HG03457 (cell line): ENCODE results near the gene MAMDC2.
"Not testable (repeated sequence)": the region's sequence is repeated elsewhere in the genome, so short reads cannot be mapped to it uniquely, and the experiment has no call there.

Experiments used
- ATAC-seq: cut with Tn5 transposase; IDR thresholded peaks from one replicate; pipeline ENCODE4 v1.9.1; 2021; ENCODE audit warnings: moderate number of reproducible peaks; ENCODE audit not compliant: unreplicated experiment

The MAMDC2 gene

DNA sequence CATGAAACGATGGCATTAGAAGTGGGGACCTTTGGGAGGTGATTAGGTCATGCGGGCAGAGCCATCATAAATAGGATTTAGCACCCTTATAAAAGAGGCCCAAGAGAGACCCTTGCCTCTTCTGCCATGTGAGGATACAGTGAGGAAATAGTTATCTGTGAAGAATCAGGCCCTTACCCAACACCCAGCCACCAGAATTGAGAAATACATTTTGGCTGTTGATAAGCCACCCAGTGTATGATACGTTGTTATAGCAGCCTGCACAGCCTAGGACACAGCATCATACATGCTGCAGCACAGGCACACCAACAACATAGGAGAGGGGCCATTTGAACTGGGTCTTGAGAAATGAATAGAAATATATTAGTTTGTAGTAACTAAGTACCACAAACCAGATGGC is 8.0 kb upstream of the MAMDC2 start:
- no peak for ATAC-seq

DNA sequence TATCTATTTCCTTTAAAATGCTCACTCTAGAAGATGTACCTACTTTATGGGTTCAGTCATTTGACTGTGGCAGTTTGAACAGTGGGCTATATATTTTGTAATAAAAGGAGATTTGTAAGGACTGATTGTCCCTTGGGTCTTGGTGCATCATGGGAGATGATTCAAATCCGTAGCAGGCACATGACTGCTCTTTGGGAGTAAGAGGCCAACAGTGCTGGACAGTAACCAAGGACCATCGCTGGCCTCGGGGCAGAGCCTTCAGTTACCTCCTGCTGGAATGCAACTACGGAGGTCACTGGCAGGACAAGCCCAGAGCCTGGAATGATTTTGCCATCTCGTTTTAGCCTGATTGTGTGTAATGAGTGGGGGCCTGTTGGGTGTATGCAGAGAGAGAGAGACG is 7.0 kb upstream of the MAMDC2 start:
- ATAC-seq = no peak

DNA sequence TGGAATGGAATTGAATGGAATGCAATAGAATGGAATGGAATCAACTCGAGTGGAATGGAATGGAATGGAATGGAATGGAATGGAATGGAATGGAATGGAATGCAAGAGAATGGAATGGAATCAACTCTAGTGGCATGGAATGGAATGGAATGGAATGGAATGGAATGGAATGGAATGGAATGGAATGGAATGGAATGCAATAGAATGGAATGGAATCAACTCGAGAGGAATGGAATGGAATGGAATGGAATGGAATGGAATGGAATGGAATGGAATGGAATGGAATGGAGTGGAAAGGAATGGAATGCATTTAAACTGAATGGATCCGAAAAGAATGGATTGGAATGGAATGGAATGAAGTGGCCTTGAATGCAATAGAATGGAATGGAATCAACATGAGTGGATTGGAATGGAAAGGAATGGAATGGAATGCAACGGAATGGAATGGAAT is 5.5 kb upstream of the MAMDC2 start:
- not testable (repeated sequence) for ATAC-seq

DNA sequence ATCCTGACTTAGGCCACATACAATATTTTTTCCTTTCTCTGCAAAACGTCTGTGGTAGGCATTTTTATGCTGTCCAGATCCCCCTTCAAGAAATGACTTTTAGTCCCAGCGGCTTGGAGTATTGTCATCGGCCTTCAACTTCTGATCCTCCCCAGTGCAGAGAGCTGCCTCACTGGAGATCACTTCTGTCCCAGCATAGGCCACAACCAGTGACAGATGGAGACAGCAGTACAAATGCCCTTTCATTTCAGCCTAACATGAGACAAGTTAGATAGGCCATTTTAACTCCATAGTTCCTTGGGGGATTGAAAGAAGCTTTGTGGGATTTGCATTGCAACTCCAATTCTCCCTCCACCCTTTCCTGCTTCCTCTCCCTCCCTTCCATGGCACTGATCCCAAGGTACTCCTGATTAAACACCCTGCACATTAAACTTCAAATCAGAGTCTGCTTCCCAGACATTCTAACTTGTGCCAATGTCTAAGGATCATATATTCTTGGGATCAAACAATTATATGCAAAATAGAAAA is 3.2 kb upstream of the MAMDC2 start:
- ATAC-seq = no peak

DNA sequence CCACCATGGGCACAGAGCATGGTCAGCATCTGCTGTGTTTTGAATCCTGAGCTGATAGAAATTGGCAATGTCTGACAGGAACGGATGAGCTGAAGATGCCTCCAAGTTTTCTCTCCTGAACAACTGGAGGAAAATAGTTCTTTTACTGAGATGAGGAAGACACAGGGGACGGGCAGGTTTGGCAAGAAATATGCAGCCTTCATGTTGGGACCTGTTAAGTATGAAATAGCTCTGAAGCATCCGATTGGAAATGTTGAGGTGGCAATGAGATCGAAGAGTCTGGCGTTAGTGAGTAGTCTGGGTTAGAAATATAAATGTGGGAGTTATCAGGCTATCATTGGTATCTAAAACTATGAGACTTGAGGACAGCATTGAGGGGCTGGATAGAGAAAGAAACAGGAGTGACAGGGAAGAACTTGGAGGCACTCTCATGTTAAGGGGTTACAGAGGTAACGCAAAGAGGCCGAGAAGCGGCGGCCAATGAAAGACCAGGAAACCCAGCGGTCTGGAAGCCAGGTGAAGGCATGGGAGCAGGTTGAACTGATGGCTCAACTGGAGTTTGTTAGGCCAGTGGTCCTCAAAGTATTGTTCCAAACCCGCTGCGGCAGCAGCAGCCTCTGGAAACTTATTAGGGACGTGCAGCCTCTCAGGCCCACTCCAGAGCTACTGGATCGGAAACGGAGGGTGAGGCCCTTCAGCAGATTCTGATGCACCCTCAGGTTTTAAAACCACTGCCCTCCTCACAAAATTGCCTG is 1.0 kb upstream of the MAMDC2 start:
- no peak for ATAC-seq

DNA sequence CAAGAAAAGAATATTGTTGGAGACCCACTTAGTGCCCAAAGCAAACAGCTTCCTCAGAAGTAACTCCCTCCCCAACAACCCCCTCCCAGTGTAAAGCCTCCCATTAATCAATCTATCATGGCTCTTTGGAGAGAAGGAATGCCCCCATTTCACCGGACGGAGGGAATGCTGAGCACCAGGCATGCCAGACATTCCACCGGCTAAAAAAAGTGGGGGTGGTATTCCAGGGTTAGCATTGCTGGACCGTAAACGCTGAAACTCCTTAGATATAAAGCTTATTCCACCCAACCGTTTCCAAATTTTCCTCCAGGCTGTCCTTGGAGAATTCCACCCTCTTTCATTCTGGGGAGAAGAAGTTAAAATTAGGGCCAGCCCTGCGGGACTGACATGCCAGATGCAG is 363 bp upstream of the MAMDC2 start:
- no peak for ATAC-seq

DNA sequence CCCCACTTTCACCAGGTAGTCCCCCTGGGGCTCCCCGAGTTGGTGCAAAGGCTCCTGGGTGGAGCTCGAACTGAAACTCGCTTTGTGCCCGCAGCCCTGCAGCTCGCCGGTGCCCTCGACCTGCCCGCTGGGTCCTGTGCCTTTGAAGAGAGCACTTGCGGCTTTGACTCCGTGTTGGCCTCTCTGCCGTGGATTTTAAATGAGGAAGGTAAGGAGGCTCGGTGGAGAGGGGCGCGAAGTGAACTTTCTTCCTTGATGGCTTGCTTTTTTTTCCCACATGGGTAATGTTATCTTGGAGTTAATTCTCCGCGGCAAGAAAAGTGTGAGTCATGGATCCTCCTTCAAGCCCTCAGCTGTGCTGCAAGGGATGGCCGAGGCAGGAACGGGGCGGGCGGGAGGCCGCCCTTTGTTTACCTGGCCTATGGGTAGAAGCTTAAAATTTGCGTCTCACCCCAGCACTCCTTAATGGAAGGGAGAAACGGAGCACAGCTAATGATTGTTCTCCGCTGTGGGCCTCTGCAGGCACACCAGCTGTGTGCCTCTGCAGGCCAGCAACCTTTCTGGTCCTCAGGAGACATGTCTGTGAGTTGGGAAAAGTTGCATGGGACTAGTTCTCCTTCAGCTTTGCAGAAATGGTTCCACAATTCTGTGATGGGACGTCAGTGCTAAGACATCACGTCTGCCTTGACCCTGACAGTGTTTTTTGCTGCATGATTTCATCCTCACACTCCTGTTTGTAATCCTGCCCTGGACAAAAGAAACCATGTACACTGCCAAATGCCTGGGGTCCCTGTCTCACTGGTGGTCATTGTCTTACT is 1.1 kb downstream of the MAMDC2 start:
- no peak for ATAC-seq

DNA sequence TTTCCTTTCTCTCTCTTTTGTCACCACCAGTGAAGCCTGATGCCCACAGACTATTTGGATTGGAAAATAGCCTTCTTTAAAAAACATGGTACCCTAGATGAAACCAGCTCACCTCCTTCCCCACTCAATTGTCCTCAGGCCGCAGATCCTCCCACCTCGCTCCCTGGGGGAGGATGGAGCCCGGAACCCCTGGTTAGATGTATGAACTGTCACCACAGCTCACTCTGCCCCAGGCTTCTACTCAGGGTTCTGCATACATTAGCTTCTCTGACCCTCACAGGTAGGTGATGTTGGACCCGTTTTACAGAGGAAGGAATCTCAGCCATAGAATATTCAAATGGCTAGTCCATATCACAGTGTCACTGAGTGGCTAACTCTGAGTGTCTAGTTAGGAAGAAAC is 1.8 kb downstream of the MAMDC2 start:
- no peak for ATAC-seq

DNA sequence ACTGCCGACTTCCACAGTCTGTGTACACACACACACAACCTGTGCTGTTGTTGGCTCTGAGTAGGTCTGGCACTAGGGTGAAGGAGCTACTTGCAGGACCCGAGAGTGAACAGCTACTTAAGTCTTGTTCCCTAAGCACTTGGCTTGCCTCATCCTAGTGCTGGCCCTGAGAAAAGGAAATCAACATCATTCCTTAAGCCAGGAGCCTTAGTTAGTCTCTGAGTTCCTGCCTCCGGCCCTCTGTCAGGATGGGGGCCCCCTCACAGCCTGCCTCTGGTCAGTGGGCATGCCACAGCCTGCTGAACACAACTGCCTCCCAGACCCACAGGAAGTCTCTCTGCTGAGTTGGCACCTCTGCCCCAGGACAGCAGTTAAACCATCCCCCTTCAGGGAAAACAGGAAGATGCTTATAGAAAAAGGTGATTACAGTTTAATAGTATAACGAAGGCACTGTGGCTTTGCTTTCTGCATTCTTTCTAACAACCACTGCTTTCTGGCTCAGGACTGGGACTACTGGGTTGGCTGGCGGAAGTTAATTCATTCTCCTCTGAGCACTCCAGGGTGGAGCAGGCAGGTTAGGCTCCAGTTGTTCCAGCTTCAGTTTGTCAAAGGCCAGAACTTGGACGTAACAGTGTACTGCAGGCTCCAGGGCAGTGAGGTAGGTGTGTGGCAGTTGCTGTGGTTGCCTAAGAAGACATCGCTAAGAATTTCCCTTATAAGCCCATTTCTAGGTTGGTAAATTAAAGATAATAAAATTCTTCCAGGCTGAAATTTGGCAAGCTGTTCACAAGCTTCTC is 2.8 kb downstream of the MAMDC2 start:
- no peak for ATAC-seq

DNA sequence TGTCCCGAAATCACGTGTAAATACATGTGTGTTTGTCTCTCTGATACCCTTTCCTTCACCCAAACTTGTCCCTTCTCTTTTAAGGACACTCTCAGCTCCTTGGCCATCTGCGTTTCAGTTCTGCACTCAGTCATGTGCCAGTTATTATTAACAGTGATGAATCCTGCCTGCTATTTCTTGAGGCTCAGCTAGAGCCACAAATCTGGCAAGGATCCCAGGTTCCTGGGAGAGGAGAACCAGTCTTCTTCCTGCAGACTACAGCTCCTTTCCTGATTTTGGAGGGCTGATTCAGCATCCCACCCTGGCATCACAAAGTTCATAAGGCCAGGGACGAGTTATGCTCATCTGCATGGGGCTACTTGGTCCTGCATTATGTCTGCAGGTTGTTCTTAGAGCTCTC is 5.6 kb downstream of the MAMDC2 start:
- no peak for ATAC-seq

DNA sequence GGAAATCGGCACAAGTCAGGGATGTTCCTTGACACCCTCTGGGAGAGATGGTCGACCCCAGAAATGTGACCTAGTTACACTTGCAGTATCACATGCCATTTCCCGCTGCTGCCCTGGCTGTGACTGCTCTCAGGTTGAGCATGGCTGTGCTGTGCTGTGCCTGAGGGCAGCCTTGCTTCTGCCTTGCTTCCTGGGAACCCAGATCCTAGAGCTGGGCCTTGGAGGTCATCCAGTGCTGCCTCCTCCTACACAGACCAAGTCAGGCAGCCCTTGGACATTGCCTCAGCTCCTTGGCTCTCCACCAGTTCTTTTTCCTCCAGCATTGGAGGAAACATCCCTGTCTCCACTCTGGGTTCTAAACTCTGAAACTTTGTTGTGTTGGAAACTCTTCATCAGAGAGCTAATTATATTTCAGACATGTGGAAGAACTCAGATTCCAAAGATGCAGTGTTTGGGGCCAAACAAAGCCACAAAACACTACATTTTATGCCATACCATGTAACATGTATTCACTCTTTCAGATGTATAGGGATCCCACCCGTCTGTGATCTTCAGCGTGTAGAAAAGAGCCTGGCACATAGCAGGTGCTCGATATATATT is 6.1 kb downstream of the MAMDC2 start:
- no peak for ATAC-seq

DNA sequence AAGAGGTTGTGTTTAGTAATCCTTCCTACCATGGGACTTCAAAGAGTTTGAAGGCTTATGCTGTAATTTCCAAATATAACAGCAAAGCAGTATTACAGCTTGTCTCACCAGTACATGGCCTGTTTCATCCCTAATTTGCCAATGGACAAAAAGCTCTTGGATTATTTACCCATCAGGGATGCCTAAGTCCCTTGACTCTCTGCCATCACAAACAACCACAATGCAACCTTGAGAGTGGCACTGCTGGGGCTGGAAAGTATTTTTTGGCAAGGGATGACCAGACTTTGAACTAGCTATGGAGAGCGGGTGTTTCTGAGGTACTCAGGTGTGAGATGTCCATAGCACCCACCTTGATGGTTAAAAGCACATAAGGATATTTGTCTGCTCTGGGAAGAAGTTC is 9.1 kb downstream of the MAMDC2 start:
- ATAC-seq = no peak

DNA sequence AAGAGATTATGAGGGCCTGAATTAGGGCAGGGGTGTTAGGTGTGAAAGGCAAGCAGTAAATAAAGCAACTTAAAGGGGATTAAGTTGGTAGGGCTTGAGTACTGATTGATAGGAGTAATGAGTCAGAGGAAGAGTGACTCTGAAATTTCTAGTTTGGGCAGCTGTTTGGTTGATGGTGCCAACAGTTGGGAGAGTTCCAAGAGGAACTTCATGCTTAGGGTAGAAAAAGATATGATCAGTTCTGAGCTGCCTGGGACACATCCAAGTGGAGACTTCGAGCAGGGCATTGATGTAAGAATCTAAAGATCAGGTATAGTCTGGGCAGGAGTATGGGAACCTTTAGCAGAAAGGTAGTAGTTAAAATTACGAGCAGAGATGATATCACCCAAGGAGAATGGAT is 10.2 kb downstream of the MAMDC2 start:
- ATAC-seq = no peak

DNA sequence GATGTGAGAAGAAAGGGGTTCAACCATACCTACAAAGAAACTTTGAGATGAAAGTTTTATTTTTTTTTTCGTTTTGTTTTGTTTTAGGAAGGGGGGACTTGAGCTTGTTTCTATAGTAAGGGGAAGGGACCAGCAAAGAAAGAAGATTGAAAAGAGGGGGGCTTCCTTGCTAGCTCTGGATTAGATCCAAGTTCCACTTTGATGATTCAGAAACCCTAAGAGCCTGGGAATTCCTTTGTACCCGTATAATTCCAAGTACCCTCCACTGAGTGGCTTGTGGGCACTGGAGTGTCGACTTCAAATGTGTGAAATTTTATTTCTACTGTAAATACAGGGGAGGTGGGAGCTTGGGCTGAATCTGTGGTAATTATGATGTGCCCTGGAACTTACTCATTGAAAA is 10.9 kb downstream of the MAMDC2 start:
- ATAC-seq = no peak

DNA sequence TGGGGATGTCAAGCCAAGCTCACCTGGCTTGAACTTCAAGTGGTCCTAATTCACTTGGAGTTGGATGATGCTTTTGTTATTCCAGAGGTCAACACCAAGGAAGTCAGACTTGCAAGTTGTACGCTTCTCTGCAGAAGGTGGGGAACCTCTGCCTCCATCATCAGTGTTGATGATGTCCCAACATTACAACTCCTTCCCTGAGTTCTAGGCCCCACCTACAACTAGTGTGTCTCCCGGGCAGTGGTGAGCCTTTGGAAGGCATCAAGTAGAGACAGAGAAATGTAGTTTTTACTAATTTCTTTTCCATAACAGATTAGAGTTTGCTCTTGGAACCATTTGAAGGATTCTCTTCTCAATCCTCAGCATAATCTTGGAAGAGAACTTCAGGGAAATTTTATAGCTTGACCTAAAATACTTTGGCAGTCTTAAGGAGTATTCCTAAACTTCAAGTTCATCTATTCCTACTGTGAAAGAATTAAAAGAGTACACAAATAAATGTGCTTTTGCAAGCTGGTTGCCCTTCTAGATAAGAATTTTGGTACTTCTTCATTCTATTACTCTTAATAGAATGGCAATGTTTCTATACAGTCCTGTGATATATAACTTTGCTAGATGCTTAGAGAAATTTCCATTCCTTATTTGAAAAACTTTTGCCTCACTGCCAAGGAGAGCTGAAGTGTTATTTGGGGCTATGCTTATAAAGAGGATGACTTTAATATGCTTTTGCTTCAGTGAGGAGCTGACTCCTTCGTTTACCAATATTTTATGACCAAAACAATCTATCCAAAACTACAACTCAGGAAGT is 12.0 kb downstream of the MAMDC2 start:
- no peak for ATAC-seq

DNA sequence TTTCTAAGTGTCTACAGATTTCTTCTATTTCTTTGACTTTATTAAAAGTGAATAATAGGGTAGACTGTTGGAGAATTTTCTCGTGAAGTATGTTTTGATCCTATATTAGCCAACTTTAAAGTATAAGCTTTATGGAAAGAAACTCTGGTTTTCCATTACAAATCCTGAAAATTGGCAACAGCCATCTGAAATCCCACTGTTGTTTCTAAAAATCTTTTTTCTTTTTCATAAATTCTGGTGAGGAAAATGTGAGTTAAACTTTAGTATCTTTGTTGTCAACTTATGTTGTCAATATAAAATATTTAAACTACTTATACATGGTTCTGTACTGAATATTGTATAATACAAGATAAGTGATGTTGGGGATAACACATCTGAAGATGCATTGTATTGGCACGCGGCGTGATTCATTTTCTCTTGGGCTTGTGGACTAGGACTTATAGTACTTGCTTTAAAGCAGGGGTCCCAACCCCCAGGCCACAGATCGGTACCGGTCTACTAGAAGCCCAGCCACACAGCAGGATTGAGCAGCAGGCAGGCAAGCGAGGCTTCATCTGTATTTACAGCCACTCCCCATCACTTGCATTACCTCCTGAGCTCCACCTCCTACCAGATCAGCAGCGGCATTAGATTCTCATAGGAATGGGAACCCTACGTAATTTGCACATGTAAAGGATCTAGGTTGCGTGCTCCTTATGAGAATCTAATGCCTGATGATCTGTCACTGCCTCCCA is 12.7 kb downstream of the MAMDC2 start:
- no peak for ATAC-seq

DNA sequence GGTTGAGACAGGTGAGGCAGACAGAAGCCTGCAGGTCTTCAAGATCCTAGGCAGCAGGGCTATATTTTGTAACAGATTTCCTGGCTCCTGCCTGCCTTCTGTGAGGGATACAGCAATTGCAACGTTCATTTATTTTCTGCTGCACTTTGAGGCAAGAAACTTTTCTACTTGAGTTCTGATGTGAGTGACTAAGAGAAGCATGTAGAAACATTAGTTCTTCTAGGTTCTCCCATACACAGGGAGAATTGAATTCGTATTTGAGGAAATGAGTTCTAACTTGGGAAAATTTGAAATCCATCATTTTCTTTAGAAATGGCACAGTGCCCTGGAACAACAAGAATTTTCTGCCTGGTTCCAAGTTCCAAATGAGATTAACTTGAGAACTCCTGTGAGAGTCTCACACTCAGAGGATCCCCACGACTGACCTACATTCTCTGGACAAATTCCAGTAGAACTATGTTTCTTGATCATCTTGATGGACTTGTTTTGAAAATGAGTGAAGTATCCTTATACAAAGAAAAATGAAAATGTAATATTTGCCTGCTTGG is 15.0 kb downstream of the MAMDC2 start:
- ATAC-seq = no peak

DNA sequence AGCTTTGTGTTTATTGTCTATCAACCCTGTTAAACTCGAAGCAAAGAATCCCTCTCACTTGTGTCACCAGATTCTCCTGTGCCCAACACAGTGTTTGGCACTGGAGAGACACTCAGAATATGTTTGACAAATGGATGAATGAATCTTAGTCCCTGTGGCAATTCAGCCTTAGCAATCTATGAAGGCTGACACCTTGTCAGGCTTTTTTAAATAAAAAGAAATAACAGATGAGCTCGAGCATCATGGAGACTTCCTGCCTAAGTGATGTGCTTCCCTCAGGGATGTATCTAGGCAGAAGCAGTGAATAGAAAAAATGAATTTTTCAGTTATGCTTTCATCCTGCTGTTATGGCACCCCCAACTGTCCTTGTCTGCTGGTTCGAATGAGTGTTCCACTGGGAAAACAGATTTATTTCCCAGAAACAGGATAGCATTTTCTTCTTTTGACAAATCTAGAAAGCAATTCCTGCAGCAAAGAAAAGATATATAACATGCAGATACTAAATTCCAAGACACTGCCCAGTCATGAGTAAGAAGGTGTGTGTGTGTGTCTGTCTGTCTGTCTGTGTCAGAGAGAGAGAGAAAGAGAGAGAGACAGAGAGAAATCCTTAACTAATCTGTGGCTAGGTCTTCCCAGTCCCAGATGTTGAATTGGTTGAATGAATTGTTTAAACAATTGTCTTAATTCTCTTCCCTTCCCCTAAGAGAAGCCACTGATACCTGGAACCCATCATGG is 16.7 kb downstream of the MAMDC2 start:
- no peak for ATAC-seq
